Heart left ventricle (tissue), 16 donors: ENCODE measurements around the gene CD300E. TPM values are rescaled to one million over a fixed set of nuclear protein-coding genes. Genes with fewer than 3 reads are reported as not detected.

ENCODE experiments used
- ATAC-seq, 4 donors: fragments of 200-7000 bp; cut with Tn5 transposase; one replicate each; pipeline ENCODE4 v1.9.1; 2020 to 2022; ENCODE audit warnings: moderate library complexity in 4 of 4, mild to moderate bottlenecking in 3 of 4, moderate number of reproducible peaks in 1 of 4
- DNase-seq, 5 donors: peaks; one replicate each; pipeline ENCODE4 v3.0.0-alpha.2; 2020
- H3K27ac ChIP-seq, 12 donors: fragments of 200-600 bp; sonication (generic) in 4 of 12; one replicate each; pipeline versions ENCODE4 v1.5.0 to v1.8.0; 2016 to 2022; ENCODE audit warnings: mild to moderate bottlenecking in 2 of 12
- H3K27me3 ChIP-seq, 9 donors: fragments of 200-600 bp; sonication (generic) in 2 of 9; one replicate each; pipeline versions ENCODE4 v1.5.1 to v1.8.0; 2016 to 2022; ENCODE audit warnings: mild to moderate bottlenecking in 3 of 9
- H3K36me3 ChIP-seq, 9 donors: fragments of 200-600 bp; sonication (generic) in 2 of 9; one replicate each; pipeline versions ENCODE4 v1.5.0 to v1.8.0; 2018 to 2022; ENCODE audit warnings: mild to moderate bottlenecking in 2 of 9
- H3K4me1 ChIP-seq, 12 donors: fragments of 200-600 bp; sonication (generic) in 4 of 12; one replicate each; pipeline versions ENCODE4 v1.5.0 to v1.8.0; 2016 to 2022; ENCODE audit warnings: mild to moderate bottlenecking in 3 of 12
- H3K4me3 ChIP-seq, 12 donors: fragments of 200-600 bp; sonication (generic) in 4 of 12; one replicate each; pipeline versions ENCODE4 v1.5.0 to v1.8.0; 2017 to 2022; ENCODE audit warnings: mild to moderate bottlenecking in 9 of 12, moderate library complexity in 4 of 12
- H3K9me3 ChIP-seq, 12 donors: fragments of 200-600 bp; sonication (generic) in 4 of 12; one replicate each; pipeline versions ENCODE4 v1.5.0 to v1.8.0; 2016 to 2022; ENCODE audit warnings: mild to moderate bottlenecking in 1 of 12
- CTCF ChIP-seq, 12 donors: fragments of 200-600 bp; sonication (generic) in 4 of 12; IDR thresholded peaks; one replicate each; pipeline versions ENCODE4 v1.5.0 to v1.8.0; 2018 to 2022; ENCODE audit warnings: antibody characterized with exemption in 12 of 12, mild to moderate bottlenecking in 5 of 12
- POLR2A ChIP-seq, 2 donors: fragments of 450-650 bp; IDR thresholded peaks; one replicate each; pipeline ENCODE4 v1.6.1; 2017; ENCODE audit warnings: antibody characterized with exemption in 2 of 2, mild to moderate bottlenecking in 2 of 2, moderate library complexity in 2 of 2
- WGBS, 4 donors: extraction: QIAGEN DNeasy Blood & Tissue Kit in 2 of 4; methylation state at CpG; one replicate each; pipeline versions ENCODE4 v1.1.5 to v1.1.7; 2013 to 2018; 5-methylcytosine and 5-hydroxymethylcytosine counted together
- intact Hi-C, 10 donors: fragments of 100-400 bp; cut with DNase I; formaldehyde crosslinking; loops; one replicate each; pipeline versions ENCODE4 v1.11.1 to v1.14.2; 2022
- polyA plus RNA-seq, 2 donors: library from polyadenylated mRNA; stranded (reverse); fragments of 200-250 nt; gene quantifications; one replicate each; pipeline ENCODE4 v1.2.3, GENCODE V29; 2013
- total RNA-seq, 9 donors: library from RNA; depleted of rRNA in 2 of 9; stranded (reverse); fragments of >200 nt in 2 of 9; fragmentation: NEBNext Ultra II Directional in 3 of 9; extraction: Animal tissue kit (Norgen Biotek cat#: 25700) in 3 of 9; gene quantifications; one replicate each; pipeline versions ENCODE4 v1.1.0 to v1.2.4, GENCODE V29; 2016 to 2023
- donor health status: ischemic (EF 13 %, LVEDD 7.1; RV severe dilation, severe dysfunction).
- donor health status: healthy with polysubstance abuse.
- donor health status: DM: no; HTN: yes; CAD: no.
- donor health status: DM: no; HTN: no; CAD: no.
- donor health status: ischemic (EF 25% LVEDD 6.9; RV normal size, moderate dysfunction).
- donor health status: ischemic (EF 25% LVEDD 5.7; RV mildly dilated, moderate dysfunction).
- donor health status: healthy.
- donor health status: DM: yes; HTN: yes; CAD: no.
- donor health status: ischemic (EF 35%, LVEDD 5.7; RV mildly dilated, moderate dysfunction).
- donor health status: nonischemic (EF 11% LVEDD 7.7; RV severe dilation, severe dysfunction).
- donor health status: DM: yes; HTN: yes; CAD: no.
- donor health status: PGD.
- donor health status: ischemic (EF 29% LVEDD 5.4; RV normal size, mild dysfunction).
- donor health status: nonischemic (EF 23%, LVEDD 6.1; RV moderate dilation, normal function).

CD300E gene
- total and polyA plus RNA-seq, 11 donors, result 0.19 to 8.6 (median 0.46) TPM; not detected in 1

- no peak for DNase-seq
- Histone ChIP-seq H3K27me3 (peaks cover 0 to 78% (median 25%) of the 10 kb centered on the region in 9 donors), H3K9me3 (no peaks in the 10 kb centered on the region), H3K4me3 (no peak overlapping the region), H3K36me3 (no peaks in the 10 kb centered on the region), H3K4me1 (peaks cover 0 to 3% (median 0%) of the 10 kb centered on the region in 12 donors), H3K27ac (no peak overlapping the region)
- TF ChIP-seq CTCF (IDR thresholded peaks at IDR 0.05), result no peak
- no peak for TF ChIP-seq POLR2A (IDR thresholded peaks at IDR 0.05)
- 58 to 75% (median 69%) methylated on average over 4 of the region's 4 CpGs for WGBS, 4 donors
- intact Hi-C loops, result loop anchor here (5.0 to 10.0 kb wide), 5 partner anchors 77 to 207 kb away; partner anchors contain the start of gene RAB37 (in 7 of the 10)
- ATAC-seq, result no peak
Measured at GRCh38 chr17:74659889-74660288, 36.4 kb upstream of the CD300E start.

GRCh38 chr17:74658620-74659019 is 35.1 kb upstream of the CD300E start:
- H3K36me3 ChIP-seq, result no peaks in the 10 kb centered on the region
- H3K4me3 ChIP-seq, result no peak overlapping the region
- intact Hi-C loops, result loop anchor here (5.0 to 10.0 kb wide), 5 partner anchors 79 to 209 kb away; partner anchors contain the start of gene RAB37 (in 7 of the 10)
- TF ChIP-seq POLR2A (IDR thresholded peaks at IDR 0.05), result no peak
- TF ChIP-seq CTCF (IDR thresholded peaks at IDR 0.05), result no peak
- ATAC-seq (no peak), DNase-seq (no peak)
- 79 to 85% (median 81%) methylated on average over 6 of the region's 6 CpGs for WGBS, 4 donors
- no peak overlapping the region for H3K27ac ChIP-seq
- H3K4me1 ChIP-seq, result peaks cover 0 to 3% (median 0%) of the 10 kb centered on the region in 12 donors
- peaks cover 0 to 78% (median 22%) of the 10 kb centered on the region in 9 donors for H3K27me3 ChIP-seq
- H3K9me3 ChIP-seq, result no peaks in the 10 kb centered on the region

- WGBS, 4 donors, result 51 to 60% (median 54%) methylated on average over 5 of the region's 5 CpGs
- Histone ChIP-seq H3K36me3 (no peaks in the 10 kb centered on the region), H3K4me3 (no peak overlapping the region), H3K4me1 (peaks cover 0 to 3% (median 0%) of the 10 kb centered on the region in 12 donors), H3K9me3 (no peaks in the 10 kb centered on the region), H3K27me3 (peaks cover 0 to 80% (median 31%) of the 10 kb centered on the region in 9 donors), H3K27ac (no peak overlapping the region)
- no peak for DNase-seq
- no peak for ATAC-seq
- intact Hi-C loops, result loop anchor here (5.0 to 10.0 kb wide), 5 partner anchors 83 to 213 kb away; partner anchors contain the start of gene RAB37 (in 7 of the 10)
- TF ChIP-seq CTCF (IDR thresholded peaks at IDR 0.05) (no peak), POLR2A (IDR thresholded peaks at IDR 0.05) (no peak)
Measured at GRCh38 chr17:74654742-74655141, 31.2 kb upstream of the CD300E start.

- WGBS, 4 donors, result 72 to 90% (median 79%) methylated on average over 3 of the region's 3 CpGs
- Histone ChIP-seq H3K36me3 (no peaks in the 10 kb centered on the region), H3K27me3 (peaks cover 0 to 72% (median 15%) of the 10 kb centered on the region in 9 donors), H3K27ac (no peak overlapping the region), H3K4me3 (no peak overlapping the region), H3K9me3 (no peaks in the 10 kb centered on the region), H3K4me1 (peaks cover 0 to 9% (median 0%) of the 10 kb centered on the region in 12 donors)
- ATAC-seq (no peak), DNase-seq (no peak)
- TF ChIP-seq POLR2A (IDR thresholded peaks at IDR 0.05) (no peak), CTCF (IDR thresholded peaks at IDR 0.05) (no peak)
- intact Hi-C loops, result loop anchor here in 5 of 10 donors (10.0 kb wide), 1 partner anchor 213 kb away; no protein-coding TSS in a partner anchor
Measured at GRCh38 chr17:74652020-74652419, 28.5 kb upstream of the CD300E start.
